Fibroblast of lung (primary cell): ENCODE measurements around the gene BPIFB3. TPM values are rescaled to one million over a fixed set of nuclear protein-coding genes. Genes with fewer than 3 reads are reported as not detected.

Source experiments
- DNase-seq, 2 donors: peaks; one replicate each; pipeline versions ENCODE4 v3.0.0 to v3.0.0-alpha.2; 2010; ENCODE audit warnings: low read depth in 2 of 2
- H2AFZ ChIP-seq: 2 replicates; pipeline ENCODE4 v1.5.1; 2012; ENCODE audit warnings: low read length, control low read depth, inconsistent platforms
- H3K27ac ChIP-seq: 2 replicates; pipeline ENCODE4 v1.5.1; 2011; ENCODE audit warnings: low read length, control low read depth; ENCODE audit not compliant: insufficient read depth
- H3K27me3 ChIP-seq: 2 replicates; pipeline ENCODE4 v1.5.1; 2011; ENCODE audit warnings: mild to moderate bottlenecking, low read length; ENCODE audit not compliant: control insufficient read depth, insufficient read depth
- H3K36me3 ChIP-seq: 2 replicates; pipeline ENCODE4 v1.5.1; 2011; ENCODE audit warnings: low read length; ENCODE audit not compliant: control insufficient read depth, insufficient read depth
- H3K4me1 ChIP-seq: 2 replicates; pipeline ENCODE4 v1.5.1; 2011; ENCODE audit warnings: low read length; ENCODE audit not compliant: control insufficient read depth, insufficient read depth; ENCODE audit errors: extremely low read depth
- H3K4me2 ChIP-seq: 2 replicates; pipeline ENCODE4 v1.5.1; 2011; ENCODE audit warnings: low read length, control low read depth; ENCODE audit not compliant: insufficient read depth; ENCODE audit errors: extremely low read depth
- H3K4me3 ChIP-seq, 4 experiments: fragments of 200-600 bp in 1 of 4; sonication (generic) in 1 of 4; replicated peaks in 1 of 4; 2 replicates each; pipeline ENCODE4 v1.5.1; 2011 to 2016; ENCODE audit warnings: low read length in 4 of 4, low read depth in 3 of 4, mild to moderate bottlenecking in 3 of 4, control low read depth in 2 of 4, inconsistent platforms in 1 of 4, mixed read lengths in 1 of 4; ENCODE audit not compliant: insufficient read depth in 1 of 4; ENCODE audit errors: control extremely low read depth in 1 of 4
- H3K79me2 ChIP-seq: 2 replicates; pipeline ENCODE4 v1.5.1; 2012; ENCODE audit warnings: mild to moderate bottlenecking, low read length, inconsistent platforms; ENCODE audit not compliant: control insufficient read depth, insufficient read depth
- H3K9ac ChIP-seq: 2 replicates; pipeline ENCODE4 v1.5.1; 2011; ENCODE audit warnings: mild to moderate bottlenecking, low read length, control low read depth; ENCODE audit not compliant: insufficient read depth
- H3K9me3 ChIP-seq: 2 replicates; pipeline ENCODE4 v1.5.1; 2012; ENCODE audit warnings: low read depth, low read length; ENCODE audit not compliant: control insufficient read depth, insufficient read depth
- H4K20me1 ChIP-seq: 2 replicates; pipeline ENCODE4 v1.5.1; 2011; ENCODE audit warnings: low read length; ENCODE audit not compliant: control insufficient read depth, insufficient read depth; ENCODE audit errors: extremely low read depth
- EZH2 ChIP-seq: IDR thresholded peaks from 2 replicates; pipeline ENCODE4 v1.5.1; 2012; ENCODE audit warnings: low read length, control low read depth, mild to moderate bottlenecking; ENCODE audit errors: missing control alignments
- polyA plus RNA-seq, 2 donors: library from polyadenylated mRNA; depleted of rRNA in 1 of 2; stranded (reverse) in 1 of 2; unstranded in 1 of 2; fragments of >200 nt; gene quantifications; 2 replicates each; pipeline ENCODE4 v1.2.1, GENCODE V29; 2011 to 2012; ENCODE audit warnings: missing spikeins in 1 of 2
- total RNA-seq: library from RNA; depleted of rRNA; stranded (reverse); fragments of >200 nt; gene quantifications from 2 replicates; pipeline ENCODE4 v1.2.1, GENCODE V29; 2014
- TF ChIP-seq, protein P1 (sequence below), 2 donors: IDR thresholded peaks in 1 of 2; conservative IDR thresholded peaks in 1 of 2; 1 replicate in 1 of 2; 2 replicates in 1 of 2; pipeline ENCODE4 v1.5.1; 2011 to 2012; ENCODE audit warnings: low read length in 2 of 2, control low read depth in 1 of 2, inconsistent platforms in 1 of 2, low read depth in 1 of 2, mild to moderate bottlenecking in 1 of 2

Gene BPIFB3
- total and polyA plus RNA-seq, 2 donors (not counting 1 experiment from before 2014, with no cell fraction given): not detected

DNA sequence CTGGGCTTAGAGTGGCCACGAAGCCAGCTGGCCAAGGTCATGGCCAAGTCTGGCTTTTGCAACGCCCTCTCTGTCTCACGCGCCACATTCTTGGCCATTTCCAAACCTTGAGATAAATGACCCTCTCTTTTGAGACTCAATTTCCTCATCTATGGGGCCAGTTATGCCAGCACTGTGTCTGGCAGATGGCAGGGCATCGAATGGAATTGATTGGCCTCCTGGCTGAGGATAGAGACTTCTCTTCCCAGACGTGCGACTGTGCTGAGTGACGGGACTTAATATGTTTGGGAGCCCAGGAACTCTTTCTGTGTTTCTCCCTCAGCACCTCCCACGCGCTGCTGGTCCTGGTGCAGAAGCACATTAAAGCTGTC is 38.6 kb upstream of the BPIFB3 start:
- TF ChIP-seq, protein P1, sequence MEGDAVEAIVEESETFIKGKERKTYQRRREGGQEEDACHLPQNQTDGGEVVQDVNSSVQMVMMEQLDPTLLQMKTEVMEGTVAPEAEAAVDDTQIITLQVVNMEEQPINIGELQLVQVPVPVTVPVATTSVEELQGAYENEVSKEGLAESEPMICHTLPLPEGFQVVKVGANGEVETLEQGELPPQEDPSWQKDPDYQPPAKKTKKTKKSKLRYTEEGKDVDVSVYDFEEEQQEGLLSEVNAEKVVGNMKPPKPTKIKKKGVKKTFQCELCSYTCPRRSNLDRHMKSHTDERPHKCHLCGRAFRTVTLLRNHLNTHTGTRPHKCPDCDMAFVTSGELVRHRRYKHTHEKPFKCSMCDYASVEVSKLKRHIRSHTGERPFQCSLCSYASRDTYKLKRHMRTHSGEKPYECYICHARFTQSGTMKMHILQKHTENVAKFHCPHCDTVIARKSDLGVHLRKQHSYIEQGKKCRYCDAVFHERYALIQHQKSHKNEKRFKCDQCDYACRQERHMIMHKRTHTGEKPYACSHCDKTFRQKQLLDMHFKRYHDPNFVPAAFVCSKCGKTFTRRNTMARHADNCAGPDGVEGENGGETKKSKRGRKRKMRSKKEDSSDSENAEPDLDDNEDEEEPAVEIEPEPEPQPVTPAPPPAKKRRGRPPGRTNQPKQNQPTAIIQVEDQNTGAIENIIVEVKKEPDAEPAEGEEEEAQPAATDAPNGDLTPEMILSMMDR (conservative IDR thresholded peaks at IDR 0.05 in 1 of 2, IDR thresholded peaks at IDR 0.05 in 1 of 2; ENCODE audit: low read depth in 1 of 2, low read length in 2 of 2): no peak
- no peak for TF ChIP-seq EZH2
- Histone ChIP-seq H4K20me1 (no peaks in the 10 kb centered on the region), H3K9ac (no peak overlapping the region), H3K27me3 (peaks cover 3% of the 10 kb centered on the region), H3K79me2 (no peaks in the 10 kb centered on the region), H3K36me3 (no peaks in the 10 kb centered on the region), H3K9me3 (no peaks in the 10 kb centered on the region), H3K27ac (no peak overlapping the region), H3K4me2 (no peak overlapping the region), H2AFZ (no peak overlapping the region), H3K4me3 (no peak overlapping the region), H3K4me1 (no peaks in the 10 kb centered on the region)
- DNase-seq: no peak

DNA sequence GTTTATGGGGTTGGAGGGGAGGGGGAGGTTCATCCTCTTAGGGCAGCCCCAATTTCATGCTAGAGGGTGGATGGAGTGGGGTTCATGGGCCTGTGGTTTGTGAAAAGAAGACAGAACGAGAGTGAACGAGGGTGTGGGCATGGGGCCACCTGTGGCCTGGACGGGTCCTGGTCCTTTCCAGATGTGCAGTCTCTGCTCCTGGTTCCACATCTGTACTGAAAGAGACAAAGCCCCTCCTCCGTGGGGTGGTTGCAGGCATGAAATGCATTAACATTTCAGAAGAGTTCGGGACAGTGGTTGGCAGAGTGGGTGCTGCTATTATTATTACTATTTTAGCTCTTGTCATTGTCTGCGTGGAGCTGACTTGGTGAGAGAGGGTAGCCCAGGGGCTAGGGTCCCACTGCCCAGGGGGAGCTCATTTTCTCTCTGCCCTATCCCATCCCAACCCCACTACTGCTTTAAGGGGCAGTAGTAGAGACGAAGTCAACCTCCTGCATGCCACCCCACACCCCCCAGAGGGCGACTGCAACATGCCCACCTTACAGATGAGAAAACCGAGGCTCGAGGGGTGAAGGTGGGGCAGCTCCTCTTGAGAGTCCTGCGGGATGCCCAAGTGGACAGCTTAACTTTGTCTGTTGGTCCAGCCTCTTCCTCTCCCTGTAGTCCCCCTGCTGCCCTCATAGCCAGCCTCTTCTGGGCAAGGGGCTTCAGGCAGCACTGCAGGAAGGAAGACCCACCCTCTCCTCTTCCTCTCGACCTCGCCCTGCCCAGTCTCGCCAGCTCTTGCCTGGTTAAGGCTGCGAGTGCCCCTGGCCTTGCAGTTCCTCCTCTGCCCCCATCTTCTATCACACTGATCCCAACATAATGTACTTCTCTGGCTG is 37.8 kb upstream of the BPIFB3 start:
- Histone ChIP-seq H3K9ac (no peak overlapping the region), H3K27me3 (peaks cover 3% of the 10 kb centered on the region), H3K36me3 (no peaks in the 10 kb centered on the region), H3K4me2 (no peak overlapping the region), H2AFZ (no peak overlapping the region), H4K20me1 (no peaks in the 10 kb centered on the region), H3K27ac (no peak overlapping the region), H3K4me3 (no peak overlapping the region), H3K9me3 (no peaks in the 10 kb centered on the region), H3K79me2 (no peaks in the 10 kb centered on the region), H3K4me1 (no peaks in the 10 kb centered on the region)
- no peak for DNase-seq
- TF ChIP-seq EZH2: no peak
- TF ChIP-seq, protein P1 (conservative IDR thresholded peaks at IDR 0.05 in 1 of 2, IDR thresholded peaks at IDR 0.05 in 1 of 2; ENCODE audit: low read depth in 1 of 2, low read length in 2 of 2): no peak

DNA sequence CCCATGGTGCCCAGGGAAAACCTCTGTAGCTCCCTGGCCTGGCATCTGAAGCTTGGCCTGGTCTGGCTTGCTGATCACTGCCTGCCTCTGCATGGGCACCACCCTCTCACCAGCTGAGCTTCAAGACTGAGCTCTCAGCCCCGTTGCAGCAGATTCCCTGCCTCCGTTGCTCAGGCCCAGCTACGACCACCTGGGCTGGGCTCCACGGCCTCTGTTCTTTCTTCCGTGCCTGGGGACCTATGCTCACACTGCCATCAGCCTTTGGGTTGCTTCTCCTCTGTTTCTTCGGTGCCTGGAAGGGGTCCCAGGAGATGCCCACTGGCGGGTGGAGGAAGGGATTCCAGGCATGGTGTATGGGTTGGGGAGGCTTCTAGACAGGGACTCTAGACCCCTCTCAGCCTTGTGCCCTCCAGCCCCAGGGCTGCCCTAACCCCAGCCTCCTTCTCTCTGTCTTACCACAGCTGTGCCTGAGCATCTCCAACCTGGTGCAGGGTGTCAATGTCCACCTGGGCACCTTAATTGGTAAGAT is 37.1 kb upstream of the BPIFB3 start:
- Histone ChIP-seq H3K9ac (no peak overlapping the region), H3K79me2 (no peaks in the 10 kb centered on the region), H3K27ac (no peak overlapping the region), H3K9me3 (no peaks in the 10 kb centered on the region), H3K4me3 (no peak overlapping the region), H4K20me1 (no peaks in the 10 kb centered on the region), H3K4me1 (no peaks in the 10 kb centered on the region), H3K36me3 (no peaks in the 10 kb centered on the region), H3K4me2 (no peak overlapping the region), H2AFZ (no peak overlapping the region), H3K27me3 (peaks cover 3% of the 10 kb centered on the region)
- TF ChIP-seq EZH2: no peak
- TF ChIP-seq, protein P1 (conservative IDR thresholded peaks at IDR 0.05 in 1 of 2, IDR thresholded peaks at IDR 0.05 in 1 of 2; ENCODE audit: low read depth in 1 of 2, low read length in 2 of 2): no peak
- DNase-seq: no peak
